ENCODE measurements around the gene OR2T4. TPM values are rescaled to one million over a fixed set of nuclear protein-coding genes. Genes with fewer than 3 reads are reported as not detected.

The OR2T4 gene
- not detected for total RNA-seq

- Histone ChIP-seq H3K9me3 (no peaks in the 10 kb centered on the region), H3K27me3 (no peaks in the 10 kb centered on the region), H3K36me3 (no peaks in the 10 kb centered on the region), H3K4me3 (no peak within 1 kb of the TSS), H3K4me1 (no peaks in the 10 kb centered on the region), H3K27ac (no peak within 1 kb of the TSS)
- no peak for DNase-seq (ENCODE audit: low spot score in 2 of 2)
- TF ChIP-seq EP300 (IDR thresholded peaks at IDR 0.05), result no peak
- no peak for TF ChIP-seq POLR2A (IDR thresholded peaks at IDR 0.05)
- TF ChIP-seq CTCF (IDR thresholded peaks at IDR 0.05), result no peak
- TF ChIP-seq POLR2AphosphoS5 (IDR thresholded peaks at IDR 0.05), result no peak
- 56% methylated on average over 3 of the region's 3 CpGs for WGBS
These were observed at the start of gene OR2T4 for GRCh38 chr1:248361121-248361715. Gene OR2T4 (plus strand): TSS chr1:248361665. CDS start chr1:248361665, 0 bp downstream.

GRCh38 chr1:248316796-248317195 is 44.7 kb upstream of the OR2T4 start:
- Histone ChIP-seq H3K9me3 (no peaks in the 10 kb centered on the region), H3K4me3 (no peak overlapping the region), H3K36me3 (no peaks in the 10 kb centered on the region), H3K27me3 (no peaks in the 10 kb centered on the region), H3K4me1 (no peaks in the 10 kb centered on the region), H3K27ac (no peak overlapping the region)
- no peak for DNase-seq (ENCODE audit: low spot score in 2 of 2)
- TF ChIP-seq EP300 (IDR thresholded peaks at IDR 0.05) (no peak), POLR2AphosphoS5 (IDR thresholded peaks at IDR 0.05) (no peak), POLR2A (IDR thresholded peaks at IDR 0.05) (no peak), CTCF (IDR thresholded peaks at IDR 0.05) (no peak)
- 86% methylated on average over 6 of the region's 11 CpGs for WGBS

- 86% methylated on average over 1 of the region's 1 CpG for WGBS
- Histone ChIP-seq H3K36me3 (no peaks in the 10 kb centered on the region), H3K4me3 (no peak within 1 kb of the TSS), H3K4me1 (no peaks in the 10 kb centered on the region), H3K9me3 (no peaks in the 10 kb centered on the region), H3K27me3 (no peaks in the 10 kb centered on the region), H3K27ac (no peak within 1 kb of the TSS)
- no peak for TF ChIP-seq POLR2AphosphoS5 (IDR thresholded peaks at IDR 0.05)
- no peak for TF ChIP-seq EP300 (IDR thresholded peaks at IDR 0.05)
- no peak for TF ChIP-seq CTCF (IDR thresholded peaks at IDR 0.05)
- TF ChIP-seq POLR2A (IDR thresholded peaks at IDR 0.05), result no peak
- no peak for DNase-seq (ENCODE audit: low spot score in 2 of 2)
These were observed 37.0 kb upstream of the OR2T4 start, which contains the start of gene OR2M7 for GRCh38 chr1:248324468-248324867. Gene OR2M7 (minus strand): TSS chr1:248324568. CDS start chr1:248324568, 0 bp downstream.

GRCh38 chr1:248343451-248343850 is 18.0 kb upstream of the OR2T4 start:
- TF ChIP-seq POLR2AphosphoS5 (IDR thresholded peaks at IDR 0.05) (no peak), CTCF (IDR thresholded peaks at IDR 0.05) (no peak), EP300 (IDR thresholded peaks at IDR 0.05) (no peak), POLR2A (IDR thresholded peaks at IDR 0.05) (no peak)
- DNase-seq (ENCODE audit: low spot score in 2 of 2), result no peak
- H3K4me1 ChIP-seq, result no peaks in the 10 kb centered on the region
- WGBS, result 49% methylated on average over 3 of the region's 3 CpGs
- no peaks in the 10 kb centered on the region for H3K36me3 ChIP-seq
- H3K4me3 ChIP-seq, result no peak overlapping the region
- no peaks in the 10 kb centered on the region for H3K27me3 ChIP-seq
- no peak overlapping the region for H3K27ac ChIP-seq
- no peaks in the 10 kb centered on the region for H3K9me3 ChIP-seq

GRCh38 chr1:248348475-248348874 is 13.0 kb upstream of the OR2T4 start, which contains the start of gene OR14C36:
Gene OR14C36 (plus strand): TSS chr1:248348775. CDS start chr1:248348775, 0 bp downstream.
- WGBS, result 69% methylated on average over 4 of the region's 4 CpGs
- no peaks in the 10 kb centered on the region for H3K36me3 ChIP-seq
- no peak for TF ChIP-seq CTCF (IDR thresholded peaks at IDR 0.05)
- no peak for TF ChIP-seq POLR2AphosphoS5 (IDR thresholded peaks at IDR 0.05)
- TF ChIP-seq EP300 (IDR thresholded peaks at IDR 0.05), result no peak
- no peak for TF ChIP-seq POLR2A (IDR thresholded peaks at IDR 0.05)
- H3K27me3 ChIP-seq, result no peaks in the 10 kb centered on the region
- H3K4me1 ChIP-seq, result no peaks in the 10 kb centered on the region
- H3K9me3 ChIP-seq, result no peaks in the 10 kb centered on the region
- no peak for DNase-seq (ENCODE audit: low spot score in 2 of 2)
- H3K27ac ChIP-seq, result no peak within 1 kb of the TSS
- no peak within 1 kb of the TSS for H3K4me3 ChIP-seq
